DMS153 treated with DMSO at 0.1 percent for 48 hours (cell line): ENCODE results near the gene AJAP1.

Experiments
- DNase-seq: peaks from one replicate; lab custom pipeline; 2025; ENCODE audit not compliant: unreplicated experiment; lab: John Stamatoyannopoulos, UW

The AJAP1 gene

GRCh38 chr1:4728319-4729089, 74.1 kb downstream of the AJAP1 start:
- no peak for DNase-seq

GRCh38 chr1:4729090-4729471, 74.7 kb downstream of the AJAP1 start:
- no peak for DNase-seq

GRCh38 chr1:4730078-4730477, 75.7 kb downstream of the AJAP1 start:
- DNase-seq: no peak

- DNase-seq: no peak
Measured at GRCh38 chr1:4733446-4734177, 79.2 kb downstream of the AJAP1 start.

GRCh38 chr1:4734219-4734618, 79.8 kb downstream of the AJAP1 start:
- no peak for DNase-seq

- no peak for DNase-seq
Measured at GRCh38 chr1:4734791-4735190, 80.4 kb downstream of the AJAP1 start.

- DNase-seq: no peak
Measured at GRCh38 chr1:4736254-4736653, 81.8 kb downstream of the AJAP1 start.

GRCh38 chr1:4741876-4742423, 87.5 kb downstream of the AJAP1 start:
- DNase-seq: no peak

- no peak for DNase-seq
Measured at GRCh38 chr1:4743978-4744750, 89.8 kb downstream of the AJAP1 start.

- DNase-seq: no peak
Measured at GRCh38 chr1:4745560-4745959, 91.2 kb downstream of the AJAP1 start.

- DNase-seq: no peak
Measured at GRCh38 chr1:4749406-4749805, 95.0 kb downstream of the AJAP1 start.

GRCh38 chr1:4750177-4750576, 95.8 kb downstream of the AJAP1 start:
- DNase-seq: no peak

- DNase-seq: no peak
Measured at GRCh38 chr1:4752059-4752458, 97.7 kb downstream of the AJAP1 start.

- no peak for DNase-seq
Measured at GRCh38 chr1:4754816-4755215, 100.4 kb downstream of the AJAP1 start.

GRCh38 chr1:4755301-4755845, 101.0 kb downstream of the AJAP1 start:
- DNase-seq: no peak

- no peak for DNase-seq
Measured at GRCh38 chr1:4755864-4756504, 101.6 kb downstream of the AJAP1 start.

- no peak for DNase-seq
Measured at GRCh38 chr1:4756851-4757580, 102.6 kb downstream of the AJAP1 start.

- DNase-seq: no peak
Measured at GRCh38 chr1:4759671-4760070, 105.3 kb downstream of the AJAP1 start.

GRCh38 chr1:4760088-4760487, 105.7 kb downstream of the AJAP1 start:
- no peak for DNase-seq

GRCh38 chr1:4761324-4761723, 106.9 kb downstream of the AJAP1 start:
- no peak for DNase-seq
